HepG2 (cell line): ENCODE data around the gene VAV2. TPM values are rescaled to one million over a fixed set of nuclear protein-coding genes. Genes with fewer than 3 reads are reported as not detected.

Source experiments
- DR1 ChIP-seq: sonication (generic); formaldehyde crosslinking; IDR thresholded peaks from 2 replicates; pipeline ENCODE4 v1.8.0; 2021; ENCODE audit warnings: mild to moderate bottlenecking, missing genetic modification reagents, inconsistent platforms
- ETV6 ChIP-seq: sonication (generic); formaldehyde crosslinking; conservative IDR thresholded peaks from 2 replicates; pipeline ENCODE4 v1.4.0; 2020; ENCODE audit warnings: missing genetic modification reagents
- GLI4 ChIP-seq: sonication (generic); formaldehyde crosslinking; IDR thresholded peaks from 2 replicates; pipeline ENCODE4 v1.5.1; 2020; ENCODE audit warnings: missing genetic modification reagents, mild to moderate bottlenecking, moderate library complexity, borderline replicate concordance
- HNF4A ChIP-seq: sonication (generic); formaldehyde crosslinking; IDR thresholded peaks from 2 replicates; pipeline ENCODE4 v1.4.0; 2020; ENCODE audit warnings: missing genetic modification reagents
- HNF4G ChIP-seq, 2 experiments: sonication (generic) in 1 of 2; formaldehyde crosslinking in 1 of 2; IDR thresholded peaks; 2 replicates each; pipeline versions ENCODE4 v1.4.0 to v1.6.1; 2011 to 2020; ENCODE audit warnings: borderline replicate concordance in 2 of 2, low read depth in 2 of 2, mild to moderate bottlenecking in 2 of 2, low read length in 1 of 2, missing genetic modification reagents in 1 of 2, moderate library complexity in 1 of 2
- HNRNPUL1 ChIP-seq: fragments of 200-400 bp; formaldehyde crosslinking; IDR thresholded peaks from 2 replicates; pipeline ENCODE4 v1.6.1; 2017; ENCODE audit warnings: low read depth, mild to moderate bottlenecking, low read length, moderate library complexity
- POLR2AphosphoS5 ChIP-seq: IDR thresholded peaks from 2 replicates; pipeline ENCODE4 v1.6.1; 2012; ENCODE audit warnings: low read depth, low read length
- SMYD3 ChIP-seq: sonication (generic); formaldehyde crosslinking; IDR thresholded peaks from 2 replicates; pipeline ENCODE4 v1.8.1; 2023; ENCODE audit warnings: mild to moderate bottlenecking, missing genetic modification reagents
- SSRP1 ChIP-seq: IDR thresholded peaks from 2 replicates; pipeline ENCODE4 v1.6.1; 2016; ENCODE audit warnings: control low read depth
- ZNF326 ChIP-seq: sonication (generic); formaldehyde crosslinking; IDR thresholded peaks from 2 replicates; pipeline ENCODE4 v1.4.0; 2020; ENCODE audit warnings: missing genetic modification reagents, borderline replicate concordance
- ZNF329 ChIP-seq: sonication (generic); formaldehyde crosslinking; IDR thresholded peaks from 2 replicates; pipeline ENCODE4 v1.9.0; 2021; ENCODE audit warnings: low read depth, mild to moderate bottlenecking, missing genetic modification reagents
- ZNF446 ChIP-seq: sonication (generic); formaldehyde crosslinking; IDR thresholded peaks from 2 replicates; pipeline ENCODE4 v1.5.0; 2020; ENCODE audit warnings: mild to moderate bottlenecking, missing genetic modification reagents
- ZSCAN20 ChIP-seq: sonication (generic); formaldehyde crosslinking; IDR thresholded peaks from 2 replicates; pipeline ENCODE4 v1.4.0; 2020; ENCODE audit warnings: missing genetic modification reagents, mild to moderate bottlenecking, borderline replicate concordance
- polyA plus RNA-seq, 8 experiments: library from polyadenylated mRNA; depleted of rRNA in 3 of 8; stranded (reverse) in 7 of 8; unstranded in 1 of 8; fragments of >200 nt; fragmentation: Illumina TruSeq in 4 of 8; extraction: Trizol in 4 of 8; gene quantifications; 2 replicates each; pipeline versions ENCODE4 v1.2.1 to v1.2.3, GENCODE V29; 2011 to 2016; ENCODE audit warnings: low read depth in 4 of 8, missing spikeins in 1 of 8, mixed read lengths in 1 of 8; ENCODE audit not compliant: insufficient read depth in 1 of 8
- total RNA-seq, 5 experiments: library from RNA; depleted of rRNA; stranded (reverse); fragments of >200 nt; fragmentation: Illumina TruSeq; extraction: Trizol; gene quantifications; 2 replicates each; pipeline ENCODE4 v1.2.3, GENCODE V29; 2016; ENCODE audit warnings: low read depth in 1 of 5
- TF ChIP-seq, protein P1 (sequence below): IDR thresholded peaks from 2 replicates; pipeline ENCODE4 v1.6.1; 2016; ENCODE audit warnings: mild to moderate bottlenecking, missing biosample characterization, missing genetic modification reagents
- TF ChIP-seq, protein P2 (sequence below): sonication (generic); formaldehyde crosslinking; IDR thresholded peaks from 2 replicates; pipeline ENCODE4 v1.4.0; 2020; ENCODE audit warnings: missing genetic modification reagents
- TF ChIP-seq, protein P3 (sequence below): sonication (generic); formaldehyde crosslinking; IDR thresholded peaks from 2 replicates; pipeline ENCODE4 v1.5.0; 2020; ENCODE audit warnings: mild to moderate bottlenecking, missing genetic modification reagents

The VAV2 gene
- total and polyA plus RNA-seq, 2 of the 13 experiments (the other 11 are each of a cell fraction or from before 2014, with no cell fraction given): 22.5 to 22.9 TPM

DNA sequence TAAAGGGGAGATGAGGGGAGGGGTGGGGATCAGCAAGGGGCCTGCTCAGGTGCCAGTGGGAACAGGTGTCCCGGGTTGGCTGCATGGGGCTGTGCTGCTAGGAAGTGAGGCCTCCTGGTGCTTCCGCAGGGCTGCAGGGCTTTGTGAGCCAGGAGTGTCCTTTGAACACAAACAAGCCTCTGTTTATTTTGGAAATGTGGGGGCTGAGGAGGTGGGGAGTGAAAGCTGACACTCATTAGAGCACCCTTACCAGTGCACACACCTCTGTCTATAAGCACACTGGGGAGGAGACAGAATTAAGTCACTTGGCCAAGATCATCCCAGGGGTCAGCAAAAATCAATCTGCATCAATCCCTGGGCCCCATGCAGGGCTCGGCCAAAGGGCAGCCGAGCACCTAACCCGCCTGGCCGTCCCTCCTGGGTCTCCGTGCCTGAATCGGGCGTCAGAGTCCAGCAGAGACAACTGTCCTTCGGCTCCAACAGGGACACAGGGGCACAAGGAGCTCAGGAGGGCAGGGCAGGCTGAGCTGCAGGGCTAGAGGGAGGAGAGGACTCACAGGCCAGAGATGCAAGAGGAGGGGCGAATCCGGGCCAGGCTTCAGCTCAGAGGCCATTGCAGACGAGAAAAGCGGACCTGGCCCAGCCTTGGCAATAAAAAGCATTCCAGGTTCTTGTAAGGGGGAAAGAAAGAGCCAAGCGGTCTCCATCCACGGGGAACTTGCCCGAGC, 99.8 kb downstream of the VAV2 start (continued):
- no peak for TF ChIP-seq ZNF326
- TF ChIP-seq HNF4A (CRISPR knock-in tag): peak; percentile 100
- TF ChIP-seq, protein P1, sequence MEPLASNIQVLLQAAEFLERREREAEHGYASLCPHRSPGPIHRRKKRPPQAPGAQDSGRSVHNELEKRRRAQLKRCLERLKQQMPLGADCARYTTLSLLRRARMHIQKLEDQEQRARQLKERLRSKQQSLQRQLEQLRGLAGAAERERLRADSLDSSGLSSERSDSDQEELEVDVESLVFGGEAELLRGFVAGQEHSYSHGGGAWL (CRISPR knock-in tag): peak; percentile 69; the same call in 1 of the 2 replicates
- no peak for TF ChIP-seq HNRNPUL1
- TF ChIP-seq ZNF329 (CRISPR knock-in tag): peak; percentile 85
- TF ChIP-seq ETV6: no peak; the same call in none of the 2 replicates
- TF ChIP-seq DR1 (CRISPR knock-in tag): no peak; the same call in 1 of the 2 replicates
- no peak; the same call in 1 of the 2 replicates for TF ChIP-seq ZSCAN20 (CRISPR knock-in tag)
- TF ChIP-seq HNF4G (IDR thresholded peaks at IDR 0.05; ENCODE audit: borderline replicate concordance, low read depth, low read length): peak; percentile 100
- TF ChIP-seq HNF4G (CRISPR knock-in tag; IDR thresholded peaks at IDR 0.05; ENCODE audit: borderline replicate concordance, low read depth): peak; percentile 99
- peak; percentile 92 for TF ChIP-seq SMYD3
- no peak for TF ChIP-seq ZNF446 (CRISPR knock-in tag)
- TF ChIP-seq SSRP1: no peak; the same call in 1 of the 2 replicates
- 0 out of 2 replicates have a peak, but pooled peaks have one; percentile 24 for TF ChIP-seq GLI4
- TF ChIP-seq, protein P2, sequence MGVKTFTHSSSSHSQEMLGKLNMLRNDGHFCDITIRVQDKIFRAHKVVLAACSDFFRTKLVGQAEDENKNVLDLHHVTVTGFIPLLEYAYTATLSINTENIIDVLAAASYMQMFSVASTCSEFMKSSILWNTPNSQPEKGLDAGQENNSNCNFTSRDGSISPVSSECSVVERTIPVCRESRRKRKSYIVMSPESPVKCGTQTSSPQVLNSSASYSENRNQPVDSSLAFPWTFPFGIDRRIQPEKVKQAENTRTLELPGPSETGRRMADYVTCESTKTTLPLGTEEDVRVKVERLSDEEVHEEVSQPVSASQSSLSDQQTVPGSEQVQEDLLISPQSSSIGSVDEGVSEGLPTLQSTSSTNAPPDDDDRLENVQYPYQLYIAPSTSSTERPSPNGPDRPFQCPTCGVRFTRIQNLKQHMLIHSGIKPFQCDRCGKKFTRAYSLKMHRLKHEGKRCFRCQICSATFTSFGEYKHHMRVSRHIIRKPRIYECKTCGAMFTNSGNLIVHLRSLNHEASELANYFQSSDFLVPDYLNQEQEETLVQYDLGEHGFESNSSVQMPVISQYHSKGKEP (CRISPR knock-in tag): no peak
- TF ChIP-seq, protein P3, sequence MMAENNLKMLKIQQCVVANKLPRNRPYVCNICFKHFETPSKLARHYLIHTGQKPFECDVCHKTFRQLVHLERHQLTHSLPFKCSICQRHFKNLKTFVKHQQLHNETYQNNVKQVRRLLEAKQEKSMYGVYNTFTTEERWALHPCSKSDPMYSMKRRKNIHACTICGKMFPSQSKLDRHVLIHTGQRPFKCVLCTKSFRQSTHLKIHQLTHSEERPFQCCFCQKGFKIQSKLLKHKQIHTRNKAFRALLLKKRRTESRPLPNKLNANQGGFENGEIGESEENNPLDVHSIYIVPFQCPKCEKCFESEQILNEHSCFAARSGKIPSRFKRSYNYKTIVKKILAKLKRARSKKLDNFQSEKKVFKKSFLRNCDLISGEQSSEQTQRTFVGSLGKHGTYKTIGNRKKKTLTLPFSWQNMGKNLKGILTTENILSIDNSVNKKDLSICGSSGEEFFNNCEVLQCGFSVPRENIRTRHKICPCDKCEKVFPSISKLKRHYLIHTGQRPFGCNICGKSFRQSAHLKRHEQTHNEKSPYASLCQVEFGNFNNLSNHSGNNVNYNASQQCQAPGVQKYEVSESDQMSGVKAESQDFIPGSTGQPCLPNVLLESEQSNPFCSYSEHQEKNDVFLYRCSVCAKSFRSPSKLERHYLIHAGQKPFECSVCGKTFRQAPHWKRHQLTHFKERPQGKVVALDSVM (CRISPR knock-in tag): peak; percentile 73
- TF ChIP-seq POLR2AphosphoS5: peak; percentile 61
